ENCODE data around the gene GPC1. TPM values are rescaled to one million over a fixed set of nuclear protein-coding genes. Genes with fewer than 3 reads are reported as not detected.

Gene GPC1
- total and polyA plus RNA-seq, 10 of the 15 experiments (the other 5 are each of a cell fraction or from before 2014, with no cell fraction given): 0.06 to 0.77 (median 0.23) TPM; not detected in 3

- Histone ChIP-seq H3K4me2 (ENCODE audit: control insufficient read depth, insufficient read depth) (no peak overlapping the region), H3K4me1 (ENCODE audit: control insufficient read depth, insufficient read depth, low read length) (peaks cover 10% of the 10 kb centered on the region), H4K20me1 (ENCODE audit: control insufficient read depth, insufficient read depth) (no peaks in the 10 kb centered on the region), H3K9me3 (replicated peaks; ENCODE audit: control insufficient read depth, insufficient read depth, low read length) (no peaks in the 10 kb centered on the region; the same call in 2 of the 3 replicates), H3K27me3 (replicated peaks in 1 of 2; ENCODE audit: control insufficient read depth in 2 of 2, insufficient read depth in 2 of 2, low read length in 1 of 2) (no peaks in the 10 kb centered on the region), H3K36me3 (ENCODE audit: control insufficient read depth in 2 of 2, insufficient read depth in 2 of 2, low read length in 1 of 2) (no peaks in the 10 kb centered on the region), H2AFZ (ENCODE audit: control insufficient read depth, low read depth, low read length) (no peak overlapping the region), H3K27ac (ENCODE audit: control insufficient read depth, insufficient read depth) (no peak overlapping the region), H3K4me3 (no peak overlapping the region), H3K79me2 (ENCODE audit: control insufficient read depth, insufficient read depth, low read length) (no peaks in the 10 kb centered on the region), H3K9ac (ENCODE audit: control insufficient read depth, insufficient read depth, low read length) (no peak overlapping the region)
- in situ Hi-C loops (cut with MboI): loop anchor here (25.0 kb wide), 1 partner anchor 320 kb away; no protein-coding TSS in a partner anchor
- 83% methylated on average over 4 of the region's 4 CpGs for WGBS (ENCODE audit: insufficient coverage, insufficient replicate concordance, low lambda C conversion rate, missing lambda C conversion rate)
- BruUV-seq (replicated peaks): no TSS peak
- RAD21 ChIA-PET (ENCODE audit: unreplicated experiment): no interaction called here
- SMC1A ChIA-PET (ENCODE audit: uncharacterized antibody, unreplicated experiment): interaction anchor here (0.8 to 1.1 kb wide), 2 partner anchors 11 to 34 kb away, joined by 3 read pairs; no protein-coding TSS in a partner anchor
- ATAC-seq (no peak), FAIRE-seq (no peak), DNase-seq (ENCODE audit: low read depth, low spot score) (no peak)
- intact Hi-C loops (cut with micrococcal nuclease; ENCODE audit: unreplicated experiment): loop anchor here (10.0 kb wide), 2 partner anchors 187 to 217 kb away; no protein-coding TSS in a partner anchor
- CTCF ChIA-PET: no interaction called here
- POLR2A ChIA-PET: interaction anchor here (1.3 kb wide), 1 partner anchor 68 kb away, joined by 4 read pairs; no protein-coding TSS in a partner anchor
- no peak for TF ChIP-seq DPF2 (IDR thresholded peaks at IDR 0.05)
- TF ChIP-seq REST (IDR thresholded peaks at IDR 0.05; ENCODE audit: low read depth, low read length): no peak
- TF ChIP-seq ZNF274 (IDR thresholded peaks at IDR 0.05; ENCODE audit: insufficient read depth, insufficient read length): no peak
- TF ChIP-seq SPI1 (IDR thresholded peaks at IDR 0.05; ENCODE audit: borderline replicate concordance, insufficient read depth, low read depth, low read length): no peak
- no peak for TF ChIP-seq IRF5 (IDR thresholded peaks at IDR 0.05; ENCODE audit: borderline replicate concordance)
- TF ChIP-seq TCF3 (IDR thresholded peaks at IDR 0.05; ENCODE audit: borderline replicate concordance, insufficient read depth, low read depth, low read length): no peak
- no peak for TF ChIP-seq CREM (IDR thresholded peaks at IDR 0.05; ENCODE audit: low read depth)
- TF ChIP-seq NR2C2 (IDR thresholded peaks at IDR 0.05; ENCODE audit: borderline replicate concordance, control insufficient read depth, insufficient read length, low read depth): no peak
- TF ChIP-seq MEF2A (IDR thresholded peaks at IDR 0.05; ENCODE audit: insufficient read depth, low read depth, low read length): no peak
- TF ChIP-seq RB1 (IDR thresholded peaks at IDR 0.05; ENCODE audit: borderline replicate concordance): no peak
- TF ChIP-seq HDAC2 (IDR thresholded peaks at IDR 0.05): no peak
Observed at GRCh38 chr2:240517342-240517741, 81.9 kb downstream of the GPC1 start.

MicroRNA genes within 50 kb of the gene (microRNA counts, 767-probe panel; counts per million panel counts)
- 2,876 counts per million, percentile 87 among the panel's probes with 10 or more counts for microRNA hsa-miR-149-5p

Small RNA genes within 50 kb of the gene (microRNA-seq; reads per million reads assigned to microRNA genes)
- gene MIR149: 8.5 reads per million, percentile 41 among the genes with 10 or more reads in this experiment

Small RNA genes within 50 kb of the gene (small RNA-seq; reads per million reads assigned to genes)
- 0.62 reads per million, percentile 15 among the genes with 10 or more reads in this experiment for gene MIR149

Other genes with a start within 250 kb of the GPC1 start
- gene ANKMY1, start 122.3 kb downstream of the GPC1 start, total RNA-seq (2014; rRNA removed): 8.4 and 11.5 TPM in 2 replicates
- gene ANKMY1, start 122.3 kb downstream of the GPC1 start, total RNA-seq (2014; rRNA removed; fragmentation: Illumina TruSeq; extraction: Trizol): 9.6 and 10.7 TPM in 2 replicates
- gene ANKMY1, start 122.3 kb downstream of the GPC1 start, total RNA-seq (2021): 15.3 and 19.6 TPM in 2 replicates
- gene ANKMY1, start 122.3 kb downstream of the GPC1 start, polyA plus RNA-seq (2011; rRNA removed): 5.8 and 7.3 TPM in 2 replicates
- gene ANKMY1, start 122.3 kb downstream of the GPC1 start, polyA plus RNA-seq (2014; fragmentation: Illumina TruSeq; extraction: Trizol): 9.0 and 15.1 TPM in 2 replicates
- gene ANKMY1, start 122.3 kb downstream of the GPC1 start, polyA plus RNA-seq (2014; fragmentation: Nextera tagmentation; extraction: Ambion mirVana): 1 to 10 TPM; 1.1 to 2.4 TPM
- gene ANKMY1, start 122.3 kb downstream of the GPC1 start, polyA plus RNA-seq (2014; rRNA removed): 11.6 and 13.8 TPM in 2 replicates
- gene ANKMY1, start 122.3 kb downstream of the GPC1 start, polyA plus RNA-seq (2016; fragmentation: Nextera tagmentation; extraction: Ambion mirVana): 10 to 100 TPM; 10.3 to 11.5 TPM
- gene DUSP28, start 124.7 kb downstream of the GPC1 start, total RNA-seq (2014; rRNA removed): 8.2 and 8.6 TPM in 2 replicates
- gene DUSP28, start 124.7 kb downstream of the GPC1 start, total RNA-seq (2014; rRNA removed; fragmentation: Illumina TruSeq; extraction: Trizol): 3.4 and 3.6 TPM in 2 replicates
- gene DUSP28, start 124.7 kb downstream of the GPC1 start, total RNA-seq (2021): 4.8 and 5.2 TPM in 2 replicates
- gene DUSP28, start 124.7 kb downstream of the GPC1 start, polyA plus RNA-seq (2011; rRNA removed): 9.5 and 11.0 TPM in 2 replicates
- 4.4 and 4.6 TPM in 2 replicates for gene DUSP28, start 124.7 kb downstream of the GPC1 start, polyA plus RNA-seq (2014; fragmentation: Illumina TruSeq; extraction: Trizol)
- 1 to 10 TPM; 2.5 to 3.0 TPM for gene DUSP28, start 124.7 kb downstream of the GPC1 start, polyA plus RNA-seq (2014; fragmentation: Nextera tagmentation; extraction: Ambion mirVana)
- 6.2 and 7.6 TPM in 2 replicates for gene DUSP28, start 124.7 kb downstream of the GPC1 start, polyA plus RNA-seq (2014; rRNA removed)
- 10 to 100 TPM; 11.6 to 12.5 TPM for gene DUSP28, start 124.7 kb downstream of the GPC1 start, polyA plus RNA-seq (2016; fragmentation: Nextera tagmentation; extraction: Ambion mirVana)
- gene RNPEPL1, start 132.8 kb downstream of the GPC1 start, total RNA-seq (2014; rRNA removed): 18.1 and 21.6 TPM in 2 replicates
- gene RNPEPL1, start 132.8 kb downstream of the GPC1 start, total RNA-seq (2014; rRNA removed; fragmentation: Illumina TruSeq; extraction: Trizol): 5.4 and 6.2 TPM in 2 replicates
- 49.5 and 53.5 TPM in 2 replicates for gene RNPEPL1, start 132.8 kb downstream of the GPC1 start, total RNA-seq (2021)
- gene RNPEPL1, start 132.8 kb downstream of the GPC1 start, polyA plus RNA-seq (2011; rRNA removed): 2.2 and 5.4 TPM in 2 replicates
- 1.1 and 6.7 TPM in 2 replicates for gene RNPEPL1, start 132.8 kb downstream of the GPC1 start, polyA plus RNA-seq (2014; fragmentation: Illumina TruSeq; extraction: Trizol)
- 1 to 10 TPM in 1 of 2 experiments, under 1 TPM in 1; 0.24 to 1.2 TPM for gene RNPEPL1, start 132.8 kb downstream of the GPC1 start, polyA plus RNA-seq (2014; fragmentation: Nextera tagmentation; extraction: Ambion mirVana)
- 32.0 and 42.9 TPM in 2 replicates for gene RNPEPL1, start 132.8 kb downstream of the GPC1 start, polyA plus RNA-seq (2014; rRNA removed)
- 1 to 10 TPM; 6.9 to 9.6 TPM for gene RNPEPL1, start 132.8 kb downstream of the GPC1 start, polyA plus RNA-seq (2016; fragmentation: Nextera tagmentation; extraction: Ambion mirVana)
- gene CAPN10, start 151.1 kb downstream of the GPC1 start, total RNA-seq (2014; rRNA removed): 26.6 and 32.9 TPM in 2 replicates
- gene CAPN10, start 151.1 kb downstream of the GPC1 start, total RNA-seq (2014; rRNA removed; fragmentation: Illumina TruSeq; extraction: Trizol): 8.4 and 12.4 TPM in 2 replicates
- 31.5 and 40.6 TPM in 2 replicates for gene CAPN10, start 151.1 kb downstream of the GPC1 start, total RNA-seq (2021)
- gene CAPN10, start 151.1 kb downstream of the GPC1 start, polyA plus RNA-seq (2011; rRNA removed): 6.0 and 10.3 TPM in 2 replicates
- 2.4 and 7.3 TPM in 2 replicates for gene CAPN10, start 151.1 kb downstream of the GPC1 start, polyA plus RNA-seq (2014; fragmentation: Illumina TruSeq; extraction: Trizol)
- 1 to 10 TPM in 1 of 2 experiments, under 1 TPM in 1; 0.37 to 1.6 TPM for gene CAPN10, start 151.1 kb downstream of the GPC1 start, polyA plus RNA-seq (2014; fragmentation: Nextera tagmentation; extraction: Ambion mirVana)
- gene CAPN10, start 151.1 kb downstream of the GPC1 start, polyA plus RNA-seq (2014; rRNA removed): 38.2 and 46.0 TPM in 2 replicates
- gene CAPN10, start 151.1 kb downstream of the GPC1 start, polyA plus RNA-seq (2016; fragmentation: Nextera tagmentation; extraction: Ambion mirVana): 10 to 100 TPM; 22.6 to 27.1 TPM
- gene GPR35, start 189.8 kb downstream of the GPC1 start, total RNA-seq (2014; rRNA removed): 0.76 and 1.6 TPM in 2 replicates
- 0.14 TPM in 1 of 2 replicates, not detected in the other for gene GPR35, start 189.8 kb downstream of the GPC1 start, total RNA-seq (2014; rRNA removed; fragmentation: Illumina TruSeq; extraction: Trizol)
- 0.56 and 1.1 TPM in 2 replicates for gene GPR35, start 189.8 kb downstream of the GPC1 start, total RNA-seq (2021)
- 0.43 and 0.75 TPM in 2 replicates for gene GPR35, start 189.8 kb downstream of the GPC1 start, polyA plus RNA-seq (2011; rRNA removed)
- gene GPR35, start 189.8 kb downstream of the GPC1 start, polyA plus RNA-seq (2014; fragmentation: Illumina TruSeq; extraction: Trizol): 0.18 TPM in 1 of 2 replicates, not detected in the other
- not detected for gene GPR35, start 189.8 kb downstream of the GPC1 start, polyA plus RNA-seq (2014; fragmentation: Nextera tagmentation; extraction: Ambion mirVana)
- 0.74 and 1.3 TPM in 2 replicates for gene GPR35, start 189.8 kb downstream of the GPC1 start, polyA plus RNA-seq (2014; rRNA removed)
- gene GPR35, start 189.8 kb downstream of the GPC1 start, polyA plus RNA-seq (2016; fragmentation: Nextera tagmentation; extraction: Ambion mirVana): under 1 TPM; 0.14 to 0.32 TPM
- gene AQP12B, start 247.2 kb downstream of the GPC1 start, total RNA-seq (2014; rRNA removed): not detected in 2 replicates
- gene AQP12B, start 247.2 kb downstream of the GPC1 start, total RNA-seq (2014; rRNA removed; fragmentation: Illumina TruSeq; extraction: Trizol): not detected in 2 replicates
- gene AQP12B, start 247.2 kb downstream of the GPC1 start, total RNA-seq (2021): not detected in 2 replicates
- gene AQP12B, start 247.2 kb downstream of the GPC1 start, polyA plus RNA-seq (2011; rRNA removed): not detected in 2 replicates
- gene AQP12B, start 247.2 kb downstream of the GPC1 start, polyA plus RNA-seq (2014; fragmentation: Illumina TruSeq; extraction: Trizol): not detected in 2 replicates
- gene AQP12B, start 247.2 kb downstream of the GPC1 start, polyA plus RNA-seq (2014; fragmentation: Nextera tagmentation; extraction: Ambion mirVana): not detected
- not detected in 2 replicates for gene AQP12B, start 247.2 kb downstream of the GPC1 start, polyA plus RNA-seq (2014; rRNA removed)
- not detected for gene AQP12B, start 247.2 kb downstream of the GPC1 start, polyA plus RNA-seq (2016; fragmentation: Nextera tagmentation; extraction: Ambion mirVana)